Activated T-helper 2 cell treated with anti-CD3 and anti-CD28 coated beads, Interferon-gamma antibody, Interleukin-2, Interleukin-4, amounts not matched to agents 10 μg/mL and 5 μg/mL and 100 μg/mL, durations not matched to agents 14 hours and 24 hours and 36 hours (primary cell): ENCODE measurements around the gene EFNA2. TPM values are rescaled to one million over a fixed set of nuclear protein-coding genes. Genes with fewer than 3 reads are reported as not detected.
"Not testable (repeated sequence)": the region's sequence is repeated elsewhere in the genome, so short reads cannot be mapped to it uniquely, and the experiment has no call there.

ENCODE experiments used
- DNase-seq: peaks from one replicate; pipeline ENCODE4 v3.0.0; 2021; ENCODE audit warnings: low spot score
- H3K27ac Mint-ChIP-seq: one replicate; pipeline ENCODE4 v1.8.0; 2021; ENCODE audit warnings: mixed read lengths
- H3K27me3 Mint-ChIP-seq: one replicate; pipeline ENCODE4 v1.8.0; 2021; ENCODE audit warnings: low read depth, mixed read lengths
- H3K36me3 Mint-ChIP-seq: one replicate; pipeline ENCODE4 v1.8.0; 2021; ENCODE audit warnings: low read depth, mixed read lengths
- H3K4me1 Mint-ChIP-seq: one replicate; pipeline ENCODE4 v1.8.0; 2021; ENCODE audit warnings: low read depth, mixed read lengths
- H3K4me3 Mint-ChIP-seq: one replicate; pipeline ENCODE4 v1.8.0; 2021; ENCODE audit warnings: low read depth, mild to moderate bottlenecking, moderate library complexity, mixed read lengths
- H3K9me3 Mint-ChIP-seq: one replicate; pipeline ENCODE4 v1.8.0; 2021; ENCODE audit warnings: mixed read lengths
- intact Hi-C: fragments of 100-400 bp; cut with micrococcal nuclease; formaldehyde crosslinking; loops from one replicate; pipeline ENCODE4 v1.15.1; 2023
- total RNA-seq: library from RNA; stranded (reverse); gene quantifications from 2 replicates; pipeline ENCODE4 v1.2.3, GENCODE V29; 2022

Gene EFNA2
- total RNA-seq, 1 donor from 2014 or later, result not detected

DNA sequence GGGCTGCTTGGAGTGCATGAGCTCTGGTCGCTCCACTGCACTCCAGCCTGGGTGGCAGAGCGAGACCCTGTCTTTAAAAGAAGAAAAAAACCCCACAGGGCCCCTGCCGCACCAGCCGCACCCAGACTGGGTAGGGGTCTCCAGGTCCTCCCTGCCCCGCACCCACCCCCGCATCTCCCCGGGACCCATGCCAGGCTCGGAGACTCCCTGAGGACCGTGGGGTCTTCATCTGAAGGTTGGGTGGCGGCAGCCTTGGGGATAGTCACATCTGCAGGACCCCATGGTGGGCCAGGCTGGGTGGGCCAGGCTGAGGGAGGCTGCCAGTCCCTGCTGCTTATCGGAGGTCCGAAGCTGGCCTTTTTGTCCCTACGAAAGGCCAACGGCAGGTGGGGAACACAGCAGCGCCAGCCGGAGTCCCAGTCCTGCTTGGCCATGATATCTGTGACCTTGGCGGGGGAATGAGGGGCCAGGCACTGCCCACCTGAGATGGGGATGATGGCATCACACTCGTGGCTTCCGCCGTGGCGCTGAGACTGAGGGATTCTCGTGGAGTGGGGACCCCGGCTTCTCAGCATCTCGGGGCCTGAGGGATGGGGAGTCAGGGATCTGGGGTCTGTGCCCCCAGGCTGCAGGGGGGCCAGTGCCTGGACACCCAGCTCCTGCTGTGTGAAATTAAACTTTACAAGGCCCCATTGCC, 11.1 kb downstream of the EFNA2 start:
- intact Hi-C loops, result no loop called here
- Mint-ChIP-seq H3K4me1 (no peaks in the 10 kb centered on the region), H3K27ac (no peak overlapping the region), H3K9me3 (no peaks in the 10 kb centered on the region), H3K4me3 (no peak overlapping the region), H3K27me3 (peaks cover 2% of the 10 kb centered on the region), H3K36me3 (no peaks in the 10 kb centered on the region)
- DNase-seq, result no peak

DNA sequence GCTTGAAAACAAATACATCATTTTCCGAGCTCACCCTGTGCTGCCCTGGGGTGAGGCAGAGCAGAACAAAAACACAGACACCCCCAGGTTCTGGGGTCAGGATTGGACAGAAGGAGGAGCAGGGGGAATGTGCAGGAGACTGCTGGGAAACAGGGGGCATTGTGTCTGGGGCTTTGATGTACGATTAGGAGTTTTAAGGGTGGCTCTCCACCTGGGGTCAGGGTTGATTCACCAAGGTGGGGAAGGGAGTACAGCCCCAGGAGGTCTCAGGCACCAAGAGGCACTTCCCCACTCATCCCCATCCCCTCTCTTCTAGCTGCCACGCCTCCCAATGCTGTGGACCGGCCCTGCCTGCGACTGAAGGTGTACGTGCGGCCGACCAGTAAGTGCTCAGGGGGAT, 12.6 kb downstream of the EFNA2 start:
- Mint-ChIP-seq H3K4me1 (no peaks in the 10 kb centered on the region), H3K36me3 (no peaks in the 10 kb centered on the region), H3K27ac (no peak overlapping the region), H3K9me3 (no peaks in the 10 kb centered on the region), H3K4me3 (no peak overlapping the region), H3K27me3 (peaks cover 2% of the 10 kb centered on the region)
- intact Hi-C loops, result no loop called here
- no peak for DNase-seq

DNA sequence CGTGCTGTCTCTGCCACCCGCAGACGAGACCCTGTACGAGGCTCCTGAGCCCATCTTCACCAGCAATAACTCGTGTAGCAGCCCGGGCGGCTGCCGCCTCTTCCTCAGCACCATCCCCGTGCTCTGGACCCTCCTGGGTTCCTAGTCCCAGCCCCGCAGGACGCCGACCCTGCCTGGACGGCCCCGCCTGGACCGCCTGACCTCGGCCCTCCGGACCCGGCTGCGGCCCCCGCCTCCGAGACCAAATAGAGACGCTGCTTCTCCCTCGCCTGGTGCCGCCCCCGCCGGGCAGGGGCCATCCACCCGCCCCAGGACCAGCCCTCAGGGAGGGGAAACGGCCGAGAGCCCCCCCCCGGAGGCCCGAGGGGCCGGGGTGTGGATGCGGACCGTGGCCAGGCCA, 14.1 kb downstream of the EFNA2 start:
- Mint-ChIP-seq H3K36me3 (no peaks in the 10 kb centered on the region), H3K9me3 (no peaks in the 10 kb centered on the region), H3K4me1 (no peaks in the 10 kb centered on the region), H3K27ac (no peak overlapping the region), H3K4me3 (no peak overlapping the region), H3K27me3 (no peaks in the 10 kb centered on the region)
- intact Hi-C loops, result no loop called here
- no peak for DNase-seq

DNA sequence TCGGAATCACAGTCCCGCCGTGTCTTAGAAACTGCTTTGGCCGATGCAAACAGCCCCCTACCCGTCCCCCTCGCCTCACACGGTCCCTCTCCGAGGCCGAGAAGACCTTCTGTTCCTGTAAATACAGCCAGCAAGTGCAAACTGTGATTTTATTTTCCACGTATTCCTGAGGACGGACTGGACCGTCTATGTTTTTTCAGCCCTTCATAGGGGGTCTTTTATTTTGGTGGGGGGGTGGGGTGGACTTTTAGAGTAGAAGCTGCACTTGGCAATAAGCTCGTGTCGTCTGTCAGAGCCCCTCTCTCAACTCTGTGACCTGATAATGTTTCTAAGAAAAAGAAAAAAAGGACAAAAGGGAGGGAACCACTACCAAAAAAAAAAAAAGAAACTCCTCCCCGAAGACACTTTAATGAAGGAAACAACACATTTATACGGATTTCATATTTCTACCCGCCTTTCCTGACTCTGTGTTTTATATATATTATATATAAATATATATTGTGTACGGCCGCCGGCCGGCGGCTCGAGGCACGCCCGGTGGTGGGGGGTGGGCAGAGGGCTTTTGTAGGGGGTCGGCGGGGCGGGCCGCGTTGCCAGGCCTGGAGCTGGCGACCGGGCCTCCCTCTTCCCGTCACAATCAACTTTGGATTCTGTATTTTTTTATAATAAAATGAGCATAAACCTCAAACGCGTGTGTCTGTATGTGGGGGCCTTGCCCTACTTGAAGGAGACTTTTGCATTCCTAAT, 15.2 kb downstream of the EFNA2 start:
- no peak overlapping the region for H3K4me3 Mint-ChIP-seq
- H3K4me1 Mint-ChIP-seq, result no peaks in the 10 kb centered on the region
- no peaks in the 10 kb centered on the region for H3K36me3 Mint-ChIP-seq
- intact Hi-C loops, result no loop called here
- DNase-seq, result no peak
- no peaks in the 10 kb centered on the region for H3K27me3 Mint-ChIP-seq
- H3K27ac Mint-ChIP-seq, result no peak overlapping the region
- no peaks in the 10 kb centered on the region for H3K9me3 Mint-ChIP-seq

DNA sequence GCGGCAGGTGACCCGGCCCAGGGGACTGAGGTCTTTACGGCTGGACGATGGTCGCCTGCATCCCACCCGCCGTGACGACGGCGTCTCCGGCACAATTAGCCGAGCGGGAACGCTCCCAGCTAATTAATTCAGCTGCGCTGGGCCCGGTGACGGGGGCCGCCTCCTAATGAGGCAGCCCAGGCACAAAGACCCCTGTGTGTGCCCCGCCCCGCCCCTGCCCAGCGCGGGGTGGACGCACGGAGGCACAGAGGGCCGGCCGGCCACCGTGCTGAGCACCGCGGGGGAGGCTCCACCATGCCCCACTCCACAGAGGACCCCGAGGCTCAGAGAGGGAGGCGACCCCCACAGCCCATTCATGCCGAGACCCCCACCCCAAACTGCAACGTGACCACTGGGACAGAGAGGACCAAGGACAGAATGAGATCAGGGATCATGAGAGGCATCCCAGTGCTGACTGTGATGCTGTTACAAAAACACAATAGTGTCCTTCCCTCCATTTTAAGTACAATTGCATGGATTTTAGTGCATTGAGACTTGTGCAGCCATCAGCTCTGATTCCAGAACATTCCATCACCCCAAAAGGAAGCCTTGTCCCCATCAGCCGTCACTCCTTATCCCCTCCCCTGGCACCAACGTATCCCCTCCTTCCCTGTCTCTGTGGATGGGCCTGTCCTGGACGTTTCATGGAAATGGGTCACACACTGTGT, 17.0 kb downstream of the EFNA2 start:
- DNase-seq, result no peak
- no peak overlapping the region for H3K4me3 Mint-ChIP-seq
- intact Hi-C loops, result no loop called here
- no peak overlapping the region for H3K27ac Mint-ChIP-seq
- no peaks in the 10 kb centered on the region for H3K4me1 Mint-ChIP-seq
- no peaks in the 10 kb centered on the region for H3K9me3 Mint-ChIP-seq
- H3K36me3 Mint-ChIP-seq, result no peaks in the 10 kb centered on the region
- H3K27me3 Mint-ChIP-seq, result no peaks in the 10 kb centered on the region

DNA sequence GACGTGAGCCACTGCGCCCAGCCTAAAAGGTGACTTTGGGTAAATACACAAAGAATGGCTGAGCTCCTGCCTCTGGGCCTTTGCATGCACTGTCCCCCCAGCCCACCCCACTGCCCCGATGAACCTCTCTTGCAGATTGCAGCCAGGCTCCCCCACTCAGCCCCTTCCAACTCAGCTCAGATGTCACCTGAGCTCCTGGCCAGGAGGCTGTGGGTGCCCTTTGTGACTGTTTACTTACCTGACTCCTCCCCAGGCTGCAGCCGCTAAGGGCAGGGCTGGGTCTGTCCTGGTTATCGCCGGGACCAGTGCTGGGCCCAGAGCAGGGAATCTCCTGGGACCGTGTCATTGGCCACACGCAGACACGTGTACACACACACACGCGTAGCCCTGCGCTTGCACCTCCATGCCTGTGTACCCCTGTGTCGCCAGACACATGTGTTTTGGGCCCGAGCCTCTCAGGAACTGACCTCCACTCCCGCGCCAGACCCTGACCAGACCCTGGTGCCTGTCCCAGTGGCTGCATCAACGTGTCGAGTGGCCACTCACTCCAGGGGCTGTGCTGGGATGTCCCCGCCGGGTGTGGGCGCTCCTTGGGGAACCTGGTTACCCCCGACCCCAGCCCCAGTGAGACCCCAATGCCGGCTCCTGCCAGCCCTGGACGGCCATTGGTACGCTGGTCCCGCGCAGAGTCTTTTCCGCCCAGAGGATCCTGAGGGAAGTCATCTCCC, 18.7 kb downstream of the EFNA2 start:
- intact Hi-C loops, result no loop called here
- Mint-ChIP-seq H3K27me3 (no peaks in the 10 kb centered on the region), H3K36me3 (no peaks in the 10 kb centered on the region), H3K27ac (no peak overlapping the region), H3K4me3 (no peak overlapping the region), H3K9me3 (no peaks in the 10 kb centered on the region), H3K4me1 (no peaks in the 10 kb centered on the region)
- DNase-seq, result no peak

DNA sequence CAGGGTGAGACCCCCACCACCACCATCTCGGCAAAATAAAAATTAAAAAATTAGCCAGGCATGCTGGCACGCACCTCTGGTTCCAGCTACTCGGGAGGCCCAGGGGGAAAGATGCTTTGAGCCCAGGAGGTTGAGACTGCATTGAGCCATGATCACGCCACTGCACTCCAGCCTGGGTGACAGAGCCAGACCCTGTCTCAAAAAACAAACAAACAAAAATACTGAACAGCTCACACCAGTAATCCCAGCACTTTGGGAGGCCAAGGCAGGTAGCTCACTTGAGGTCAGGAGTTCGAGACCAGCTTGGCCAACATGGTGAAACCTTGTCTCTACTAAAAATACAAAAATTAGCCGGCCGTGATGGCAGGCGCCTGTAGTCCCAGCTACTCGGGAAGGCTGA, 19.7 kb downstream of the EFNA2 start:
- H3K27ac Mint-ChIP-seq, H3K27me3 Mint-ChIP-seq, H3K36me3 Mint-ChIP-seq, DNase-seq, H3K4me1 Mint-ChIP-seq, intact Hi-C loops, H3K9me3 Mint-ChIP-seq, H3K4me3 Mint-ChIP-seq: not testable (repeated sequence)

DNA sequence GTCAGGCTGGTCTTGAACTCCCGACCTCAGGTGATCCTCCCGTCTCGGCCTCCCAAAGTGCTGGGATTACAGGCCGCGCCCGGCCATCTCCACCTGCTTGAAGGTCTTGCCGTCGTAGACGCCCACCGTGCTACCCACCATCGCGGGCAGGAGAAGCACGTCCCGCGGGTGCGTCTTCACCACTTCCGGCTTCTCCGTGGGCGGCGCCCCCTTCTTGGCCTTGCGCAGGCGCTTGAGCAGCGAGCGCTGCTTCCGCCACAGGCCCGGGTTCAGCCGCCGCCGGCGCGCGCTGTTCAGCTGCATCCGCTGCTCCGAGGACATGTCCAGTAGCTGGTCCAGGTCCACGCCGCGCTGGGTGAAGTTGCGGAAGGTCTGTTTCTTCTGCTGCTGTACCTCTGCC, 21.6 kb downstream of the EFNA2 start:
- intact Hi-C loops, result no loop called here
- no peaks in the 10 kb centered on the region for H3K4me1 Mint-ChIP-seq
- no peaks in the 10 kb centered on the region for H3K27me3 Mint-ChIP-seq
- no peak for DNase-seq
- H3K4me3 Mint-ChIP-seq, result no peak overlapping the region
- H3K9me3 Mint-ChIP-seq, result no peaks in the 10 kb centered on the region
- no peaks in the 10 kb centered on the region for H3K36me3 Mint-ChIP-seq
- no peak overlapping the region for H3K27ac Mint-ChIP-seq

DNA sequence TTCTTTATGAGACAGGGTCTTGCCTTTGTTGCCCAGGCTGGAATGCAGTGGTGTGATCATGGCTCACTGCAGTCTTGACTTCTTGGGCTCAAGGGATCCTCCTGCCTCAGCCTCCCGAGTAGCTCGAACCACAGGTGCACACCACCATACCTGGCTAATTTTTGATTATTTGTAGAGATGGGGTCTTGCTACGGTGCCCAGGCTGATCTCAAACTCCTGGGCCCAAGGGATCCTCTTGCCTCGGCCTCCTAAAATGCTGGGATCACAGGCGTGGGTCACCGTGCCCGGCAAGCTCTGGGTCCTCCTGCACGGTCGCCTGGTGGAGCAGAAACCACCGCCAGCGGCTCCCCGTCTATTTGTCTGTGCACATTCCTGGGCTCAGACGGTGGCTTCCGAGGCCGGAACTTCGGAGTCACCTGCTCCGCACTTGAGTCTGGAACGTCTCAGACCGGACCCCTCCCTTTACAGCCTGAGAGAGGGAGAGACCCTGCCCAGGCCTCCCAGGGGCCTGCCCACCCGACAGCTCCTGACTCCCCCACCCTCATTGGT, 22.2 kb downstream of the EFNA2 start:
- DNase-seq, result no peak
- peak overlapping the region; percentile 33 for H3K4me3 Mint-ChIP-seq
- no peaks in the 10 kb centered on the region for H3K36me3 Mint-ChIP-seq
- H3K9me3 Mint-ChIP-seq, result no peaks in the 10 kb centered on the region
- no peaks in the 10 kb centered on the region for H3K4me1 Mint-ChIP-seq
- intact Hi-C loops, result no loop called here
- H3K27ac Mint-ChIP-seq, result no peak overlapping the region
- no peaks in the 10 kb centered on the region for H3K27me3 Mint-ChIP-seq

DNA sequence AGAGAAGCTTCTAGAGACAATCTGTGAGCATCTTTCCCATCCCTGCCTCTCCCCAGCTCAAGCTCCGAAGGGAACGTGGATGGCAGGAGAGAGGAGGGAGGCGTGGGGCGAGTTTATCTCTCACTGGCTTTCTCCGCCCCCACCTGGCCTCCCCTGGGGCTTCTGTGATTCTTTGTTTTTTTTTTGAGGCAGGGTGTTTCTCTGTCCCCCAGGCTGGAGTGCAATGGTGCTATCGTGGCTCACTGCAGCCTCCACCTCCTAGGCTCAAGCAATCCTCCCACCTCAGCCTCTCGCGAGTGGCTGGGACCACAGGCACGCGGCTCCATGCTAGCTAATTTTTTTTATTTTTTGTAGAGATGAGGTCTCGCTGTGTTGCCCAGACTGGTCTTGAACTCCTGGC, 23.0 kb downstream of the EFNA2 start:
- H3K27ac Mint-ChIP-seq, result no peak overlapping the region
- no peaks in the 10 kb centered on the region for H3K36me3 Mint-ChIP-seq
- no peaks in the 10 kb centered on the region for H3K27me3 Mint-ChIP-seq
- H3K9me3 Mint-ChIP-seq, result no peaks in the 10 kb centered on the region
- no peaks in the 10 kb centered on the region for H3K4me1 Mint-ChIP-seq
- H3K4me3 Mint-ChIP-seq, result no peak overlapping the region
- intact Hi-C loops, result no loop called here
- DNase-seq, result no peak

DNA sequence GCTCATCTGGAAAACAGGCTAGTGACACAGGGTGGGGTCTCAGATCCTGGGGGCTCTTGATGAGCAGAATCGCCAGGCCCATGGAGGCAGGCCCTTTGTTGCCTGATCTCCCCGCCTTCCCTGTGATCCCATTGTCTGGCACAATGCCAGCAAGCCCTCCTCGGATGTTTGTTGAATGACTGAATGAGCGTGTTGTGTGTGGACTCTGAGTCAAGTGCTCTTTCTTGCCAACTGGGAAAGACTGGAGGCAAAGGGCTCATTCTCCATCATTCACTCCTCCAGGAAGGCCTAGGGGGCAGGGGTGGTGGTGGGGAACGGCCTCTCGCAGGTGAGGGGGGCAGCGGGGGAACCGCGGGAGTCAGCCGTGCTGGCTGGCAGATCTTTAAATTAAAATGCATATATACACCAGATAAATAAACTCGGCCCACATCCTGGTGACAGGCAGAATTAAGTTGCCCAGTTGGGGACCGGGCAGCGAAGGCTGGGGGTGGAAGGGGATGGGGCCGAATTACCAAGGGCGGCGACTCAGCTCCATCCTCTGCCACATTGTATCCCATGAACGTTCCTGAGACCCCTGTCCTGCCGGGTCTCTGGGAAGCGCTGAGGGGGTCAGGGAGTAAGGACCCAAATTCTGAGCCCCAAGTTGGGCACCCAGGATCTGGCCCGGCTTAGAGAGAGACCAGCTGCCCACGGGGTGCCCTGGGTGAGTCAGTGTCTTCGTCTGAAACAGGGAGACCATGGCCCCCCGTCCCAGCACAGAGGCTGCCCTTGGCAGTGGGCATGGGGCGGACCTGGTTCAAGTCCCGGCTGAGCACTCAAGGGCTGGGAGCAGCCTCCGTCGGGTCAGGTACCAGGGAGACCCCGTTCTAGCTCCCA, 24.5 kb downstream of the EFNA2 start:
- H3K4me3 Mint-ChIP-seq, result no peak overlapping the region
- H3K27ac Mint-ChIP-seq, result no peak overlapping the region
- no peaks in the 10 kb centered on the region for H3K9me3 Mint-ChIP-seq
- intact Hi-C loops, result no loop called here
- peaks cover 1% of the 10 kb centered on the region for H3K27me3 Mint-ChIP-seq
- DNase-seq, result no peak
- H3K4me1 Mint-ChIP-seq, result no peaks in the 10 kb centered on the region
- no peaks in the 10 kb centered on the region for H3K36me3 Mint-ChIP-seq

DNA sequence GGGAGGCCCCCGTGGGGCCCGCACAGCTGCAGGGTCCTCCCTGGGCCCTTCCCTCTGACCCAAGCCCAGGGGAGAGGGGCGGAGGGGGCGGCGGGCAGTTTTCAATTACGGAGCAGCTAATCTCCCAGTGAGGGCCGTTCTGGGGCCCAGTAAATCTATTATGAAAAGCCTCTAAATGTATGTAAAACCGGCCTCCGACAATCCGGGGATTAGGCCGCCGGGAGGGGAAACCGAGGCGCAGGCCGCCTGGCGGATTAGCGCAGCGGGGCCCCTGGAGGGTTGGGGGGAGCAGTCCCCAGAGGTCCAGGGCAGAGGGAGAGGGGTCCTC, 25.1 kb downstream of the EFNA2 start:
- no peak for DNase-seq
- Mint-ChIP-seq H3K27me3 (peaks cover 1% of the 10 kb centered on the region), H3K36me3 (no peaks in the 10 kb centered on the region), H3K4me1 (no peaks in the 10 kb centered on the region), H3K9me3 (no peaks in the 10 kb centered on the region), H3K4me3 (no peak overlapping the region), H3K27ac (no peak overlapping the region)
- intact Hi-C loops, result no loop called here
